ENCODE data around the gene GAGE2A.
"Not testable (repeated sequence)": the region's sequence is repeated elsewhere in the genome, so short reads cannot be mapped to it uniquely, and the experiment has no call there.

- not testable (repeated sequence) for TF ChIP-seq CTCF, POLR2A (IDR thresholded peaks at IDR 0.05)
These were observed 628 bp downstream of the GAGE2A start for GRCh38 chrX:49589769-49590478.

All from thyroid gland (tissue), 4 donors.